Vagina (tissue), 2 donors: Measurements from ENCODE around the gene FAM131C. TPM values are rescaled to one million over a fixed set of nuclear protein-coding genes. Genes with fewer than 3 reads are reported as not detected.

ENCODE experiments used
- DNase-seq, 2 donors: peaks; one replicate each; pipeline ENCODE4 v3.0.0-alpha.2; 2017; ENCODE audit errors: extremely low spot score in 2 of 2
- H3K27ac ChIP-seq: fragments of 200-600 bp; sonication (generic); one replicate; pipeline ENCODE4 v1.5.1; 2019
- H3K27me3 ChIP-seq: fragments of 200-600 bp; sonication (generic); one replicate; pipeline ENCODE4 v1.5.1; 2019
- H3K36me3 ChIP-seq, 2 donors: fragments of 200-600 bp; sonication (generic); one replicate each; pipeline ENCODE4 v1.5.1; 2017 to 2019
- H3K4me1 ChIP-seq: fragments of 200-600 bp; sonication (generic); one replicate; pipeline ENCODE4 v1.5.1; 2019
- H3K4me3 ChIP-seq, 2 donors: fragments of 200-600 bp; sonication (generic); 1 replicate in 1 of 2; 2 replicates in 1 of 2; pipeline ENCODE4 v1.5.1; 2016 to 2019
- H3K9me3 ChIP-seq: fragments of 200-600 bp; sonication (generic); one replicate; pipeline ENCODE4 v1.5.1; 2019
- CTCF ChIP-seq, 3 experiments: fragments of 450-650 bp in 2 of 3; fragments of 200-600 bp in 1 of 3; sonication (generic) in 1 of 3; IDR thresholded peaks; one replicate each; pipeline ENCODE4 v1.5.1; 2017 to 2019; ENCODE audit warnings: antibody characterized with exemption in 3 of 3, mild to moderate bottlenecking in 2 of 3, moderate library complexity in 2 of 3
- POLR2A ChIP-seq, 2 donors: fragments of 450-650 bp; IDR thresholded peaks; one replicate each; pipeline ENCODE4 v1.6.1; 2017; ENCODE audit warnings: antibody characterized with exemption in 2 of 2, mild to moderate bottlenecking in 2 of 2, moderate library complexity in 2 of 2
- POLR2AphosphoS5 ChIP-seq, 2 donors: sonication (generic); formaldehyde crosslinking; IDR thresholded peaks; one replicate each; pipeline ENCODE4 v1.9.0; 2017; ENCODE audit warnings: antibody characterized with exemption in 2 of 2, mild to moderate bottlenecking in 2 of 2, low read depth in 1 of 2; ENCODE audit not compliant: insufficient read depth in 1 of 2
- intact Hi-C: fragments of 100-400 bp; cut with DNase I; formaldehyde crosslinking; loops from one replicate; pipeline ENCODE4 v1.15.1; 2023
- total RNA-seq: library from RNA; depleted of rRNA; stranded (reverse); fragments of >200 nt; gene quantifications from one replicate; pipeline ENCODE4 v1.2.3, GENCODE V29; 2016

FAM131C gene
- total RNA-seq, 1 donor from 2014 or later: 0.98 TPM

GRCh38 chr1:16101623-16102022, 28.2 kb upstream of the FAM131C start:
- DNase-seq: no peak

GRCh38 chr1:16099412-16099811, 26.0 kb upstream of the FAM131C start:
- H3K4me1 ChIP-seq: no peaks in the 10 kb centered on the region
- TF ChIP-seq POLR2AphosphoS5 (IDR thresholded peaks at IDR 0.05; ENCODE audit: insufficient read depth in 1 of 2, low read depth in 1 of 2): no peak
- TF ChIP-seq CTCF (IDR thresholded peaks at IDR 0.05): no peak
- no peak for TF ChIP-seq POLR2A (IDR thresholded peaks at IDR 0.05)
- intact Hi-C loops: no loop called here
- no peaks in the 10 kb centered on the region for H3K36me3 ChIP-seq
- DNase-seq: no peak
- no peak overlapping the region for H3K4me3 ChIP-seq
- H3K9me3 ChIP-seq: no peaks in the 10 kb centered on the region
- no peak overlapping the region for H3K27ac ChIP-seq
- H3K27me3 ChIP-seq: no peaks in the 10 kb centered on the region

More at GRCh38 chr1:16101623-16102022, 28.2 kb upstream of the FAM131C start:
- Histone ChIP-seq H3K9me3 (no peaks in the 10 kb centered on the region), H3K4me3 (no peak overlapping the region), H3K36me3 (no peaks in the 10 kb centered on the region), H3K4me1 (no peaks in the 10 kb centered on the region), H3K27ac (no peak overlapping the region), H3K27me3 (no peaks in the 10 kb centered on the region)
- no peak for TF ChIP-seq CTCF (IDR thresholded peaks at IDR 0.05)
- TF ChIP-seq POLR2AphosphoS5 (IDR thresholded peaks at IDR 0.05; ENCODE audit: insufficient read depth in 1 of 2, low read depth in 1 of 2): no peak
- no peak for TF ChIP-seq POLR2A (IDR thresholded peaks at IDR 0.05)
- intact Hi-C loops: no loop called here

GRCh38 chr1:16095447-16095846, 22.0 kb upstream of the FAM131C start:
- H3K4me3 ChIP-seq: no peak overlapping the region
- TF ChIP-seq POLR2AphosphoS5 (IDR thresholded peaks at IDR 0.05; ENCODE audit: insufficient read depth in 1 of 2, low read depth in 1 of 2) (no peak), POLR2A (IDR thresholded peaks at IDR 0.05) (no peak), CTCF (IDR thresholded peaks at IDR 0.05) (no peak)
- intact Hi-C loops: no loop called here
- DNase-seq: no peak
- H3K36me3 ChIP-seq: no peaks in the 10 kb centered on the region
- no peaks in the 10 kb centered on the region for H3K27me3 ChIP-seq
- H3K9me3 ChIP-seq: no peaks in the 10 kb centered on the region
- H3K27ac ChIP-seq: no peak overlapping the region
- H3K4me1 ChIP-seq: peaks cover 8% of the 10 kb centered on the region

- Histone ChIP-seq H3K4me3 (no peak overlapping the region), H3K36me3 (no peaks in the 10 kb centered on the region), H3K4me1 (peaks cover 8% of the 10 kb centered on the region), H3K27ac (no peak overlapping the region), H3K9me3 (no peaks in the 10 kb centered on the region), H3K27me3 (no peaks in the 10 kb centered on the region)
- DNase-seq: no peak
- intact Hi-C loops: no loop called here
- TF ChIP-seq POLR2A (IDR thresholded peaks at IDR 0.05): no peak
- no peak for TF ChIP-seq POLR2AphosphoS5 (IDR thresholded peaks at IDR 0.05; ENCODE audit: insufficient read depth in 1 of 2, low read depth in 1 of 2)
- TF ChIP-seq CTCF (IDR thresholded peaks at IDR 0.05): no peak
Observed at GRCh38 chr1:16094453-16095158, 21.2 kb upstream of the FAM131C start.

- intact Hi-C loops: no loop called here
- no peak for TF ChIP-seq CTCF (IDR thresholded peaks at IDR 0.05)
- no peak for TF ChIP-seq POLR2A (IDR thresholded peaks at IDR 0.05)
- TF ChIP-seq POLR2AphosphoS5 (IDR thresholded peaks at IDR 0.05; ENCODE audit: insufficient read depth in 1 of 2, low read depth in 1 of 2): no peak
- H3K9me3 ChIP-seq: no peaks in the 10 kb centered on the region
- no peak overlapping the region for H3K27ac ChIP-seq
- DNase-seq: no peak
- no peak overlapping the region for H3K4me3 ChIP-seq
- H3K27me3 ChIP-seq: no peaks in the 10 kb centered on the region
- peaks cover 8% of the 10 kb centered on the region for H3K4me1 ChIP-seq
- H3K36me3 ChIP-seq: no peaks in the 10 kb centered on the region
Observed at GRCh38 chr1:16093611-16094010, 20.2 kb upstream of the FAM131C start.
